Measurements from ENCODE around the gene CNIH2. TPM values are rescaled to one million over a fixed set of nuclear protein-coding genes. Genes with fewer than 3 reads are reported as not detected.

CNIH2 gene
- total and polyA plus RNA-seq, 2 of the 8 experiments (the other 6 are each of a cell fraction or from before 2014, with no cell fraction given) = 12.5 to 15.8 TPM

DNA sequence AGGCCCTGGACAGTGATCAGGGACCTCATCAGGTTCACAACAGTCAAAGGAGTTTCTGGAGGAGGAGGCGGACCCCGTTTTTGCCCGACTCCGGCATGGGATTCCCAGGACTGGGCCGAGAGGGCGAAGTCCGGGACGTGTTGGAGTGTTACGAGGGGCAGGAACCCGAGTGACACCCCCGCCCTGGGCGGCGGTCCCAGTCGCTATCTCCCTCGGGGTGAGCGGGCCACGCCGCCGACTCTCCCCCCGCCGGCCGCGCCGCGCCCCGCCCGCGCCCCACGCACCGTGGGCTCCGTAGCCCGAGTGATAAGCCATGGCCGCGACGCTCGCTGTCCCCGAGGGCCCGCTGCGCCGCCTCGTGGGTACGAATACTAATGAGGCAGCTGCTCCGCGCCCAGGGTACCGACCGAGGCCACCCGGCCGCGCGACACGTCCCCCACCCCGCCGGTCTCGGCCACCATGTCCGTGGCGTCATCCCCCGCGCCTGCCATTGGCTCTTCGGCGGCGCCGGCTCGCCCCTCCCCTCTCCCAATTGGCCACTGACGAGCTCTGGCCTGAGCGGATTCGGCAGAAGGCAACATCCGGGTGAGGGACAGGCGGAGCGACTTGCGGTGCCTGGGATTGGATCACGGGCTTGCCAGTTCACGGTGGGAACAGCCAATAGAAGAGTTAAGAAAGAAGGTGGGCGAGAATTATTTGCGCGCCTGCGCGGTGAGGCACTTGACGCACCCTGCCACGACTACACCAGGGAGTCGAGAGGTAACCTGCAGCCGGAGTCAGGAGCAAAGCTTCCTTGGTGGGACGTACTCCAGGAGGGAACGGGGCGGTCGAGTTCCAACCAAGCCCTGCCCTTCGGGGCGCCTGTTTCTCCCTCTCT, 10.9 kb downstream of the CNIH2 start, which contains the start of gene YIF1A (continued):
- TF ChIP-seq BRCA1 (IDR thresholded peaks at IDR 0.05; ENCODE audit: low read depth, low read length) = no peak
- TF ChIP-seq GABPA (IDR thresholded peaks at IDR 0.05; ENCODE audit: borderline replicate concordance, insufficient read depth, low read length) = no peak
- TF ChIP-seq, protein P1, sequence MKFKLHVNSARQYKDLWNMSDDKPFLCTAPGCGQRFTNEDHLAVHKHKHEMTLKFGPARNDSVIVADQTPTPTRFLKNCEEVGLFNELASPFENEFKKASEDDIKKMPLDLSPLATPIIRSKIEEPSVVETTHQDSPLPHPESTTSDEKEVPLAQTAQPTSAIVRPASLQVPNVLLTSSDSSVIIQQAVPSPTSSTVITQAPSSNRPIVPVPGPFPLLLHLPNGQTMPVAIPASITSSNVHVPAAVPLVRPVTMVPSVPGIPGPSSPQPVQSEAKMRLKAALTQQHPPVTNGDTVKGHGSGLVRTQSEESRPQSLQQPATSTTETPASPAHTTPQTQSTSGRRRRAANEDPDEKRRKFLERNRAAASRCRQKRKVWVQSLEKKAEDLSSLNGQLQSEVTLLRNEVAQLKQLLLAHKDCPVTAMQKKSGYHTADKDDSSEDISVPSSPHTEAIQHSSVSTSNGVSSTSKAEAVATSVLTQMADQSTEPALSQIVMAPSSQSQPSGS (IDR thresholded peaks at IDR 0.05; ENCODE audit: low read length) = peak; percentile 88; the same call in 1 of the 2 replicates
- TF ChIP-seq JUND (IDR thresholded peaks at IDR 0.05; ENCODE audit: low read length) = peak; percentile 53; the same call in 1 of the 2 replicates
- no peak for TF ChIP-seq SP4 (IDR thresholded peaks at IDR 0.05; ENCODE audit: low read length)
- TF ChIP-seq KDM4A (IDR thresholded peaks at IDR 0.05; ENCODE audit: low read depth, low read length, severe bottlenecking) = peak; percentile 29
- peak; percentile 89 for TF ChIP-seq CREB1 (IDR thresholded peaks at IDR 0.05)
- no peak for TF ChIP-seq RAD21 (IDR thresholded peaks at IDR 0.05 in 1 of 2, conservative IDR thresholded peaks at IDR 0.05 in 1 of 2; ENCODE audit: low read depth in 2 of 2, low read length in 2 of 2)
- TF ChIP-seq, protein P2, sequence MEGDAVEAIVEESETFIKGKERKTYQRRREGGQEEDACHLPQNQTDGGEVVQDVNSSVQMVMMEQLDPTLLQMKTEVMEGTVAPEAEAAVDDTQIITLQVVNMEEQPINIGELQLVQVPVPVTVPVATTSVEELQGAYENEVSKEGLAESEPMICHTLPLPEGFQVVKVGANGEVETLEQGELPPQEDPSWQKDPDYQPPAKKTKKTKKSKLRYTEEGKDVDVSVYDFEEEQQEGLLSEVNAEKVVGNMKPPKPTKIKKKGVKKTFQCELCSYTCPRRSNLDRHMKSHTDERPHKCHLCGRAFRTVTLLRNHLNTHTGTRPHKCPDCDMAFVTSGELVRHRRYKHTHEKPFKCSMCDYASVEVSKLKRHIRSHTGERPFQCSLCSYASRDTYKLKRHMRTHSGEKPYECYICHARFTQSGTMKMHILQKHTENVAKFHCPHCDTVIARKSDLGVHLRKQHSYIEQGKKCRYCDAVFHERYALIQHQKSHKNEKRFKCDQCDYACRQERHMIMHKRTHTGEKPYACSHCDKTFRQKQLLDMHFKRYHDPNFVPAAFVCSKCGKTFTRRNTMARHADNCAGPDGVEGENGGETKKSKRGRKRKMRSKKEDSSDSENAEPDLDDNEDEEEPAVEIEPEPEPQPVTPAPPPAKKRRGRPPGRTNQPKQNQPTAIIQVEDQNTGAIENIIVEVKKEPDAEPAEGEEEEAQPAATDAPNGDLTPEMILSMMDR (IDR thresholded peaks at IDR 0.05; ENCODE audit: control extremely low read depth in 1 of 3, insufficient read depth in 1 of 3, low read depth in 1 of 3, low read length in 3 of 3) = no peak
- no peak for TF ChIP-seq SIRT6 (IDR thresholded peaks at IDR 0.05; ENCODE audit: low read length)
- TF ChIP-seq SUZ12 (IDR thresholded peaks at IDR 0.05; ENCODE audit: low read length) = no peak
- peak; percentile 67 for TF ChIP-seq ASH2L (IDR thresholded peaks at IDR 0.05; ENCODE audit: low read length)
- no peak for TF ChIP-seq CEBPB (IDR thresholded peaks at IDR 0.05; ENCODE audit: low read depth, low read length)
- no peak for TF ChIP-seq MAFK (IDR thresholded peaks at IDR 0.05; ENCODE audit: low read depth, low read length)
- TF ChIP-seq TEAD4 (IDR thresholded peaks at IDR 0.05; ENCODE audit: low read depth, low read length) = no peak
- TF ChIP-seq, protein P3, sequence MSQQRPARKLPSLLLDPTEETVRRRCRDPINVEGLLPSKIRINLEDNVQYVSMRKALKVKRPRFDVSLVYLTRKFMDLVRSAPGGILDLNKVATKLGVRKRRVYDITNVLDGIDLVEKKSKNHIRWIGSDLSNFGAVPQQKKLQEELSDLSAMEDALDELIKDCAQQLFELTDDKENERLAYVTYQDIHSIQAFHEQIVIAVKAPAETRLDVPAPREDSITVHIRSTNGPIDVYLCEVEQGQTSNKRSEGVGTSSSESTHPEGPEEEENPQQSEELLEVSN (IDR thresholded peaks at IDR 0.05) = no peak
- TF ChIP-seq NRF1 (IDR thresholded peaks at IDR 0.05; ENCODE audit: low read depth, low read length) = peak; percentile 54
- TF ChIP-seq KDM5A (IDR thresholded peaks at IDR 0.05; ENCODE audit: low read length) = no peak
- TF ChIP-seq POLR2AphosphoS5 (IDR thresholded peaks at IDR 0.05; ENCODE audit: low read depth, low read length) = peak; percentile 73; the same call in 1 of the 2 replicates
- TF ChIP-seq RFX5 (IDR thresholded peaks at IDR 0.05; ENCODE audit: borderline replicate concordance, low read depth, low read length) = no peak

All from H1 (cell line).